H1 (cell line): Measurements from ENCODE around the gene STX10. TPM values are rescaled to one million over a fixed set of nuclear protein-coding genes. Genes with fewer than 3 reads are reported as not detected.

Experiments
- CTCF ChIA-PET: fragments of 300-600 bp; sonication (Branson Sonifier 250); formaldehyde crosslinking; loops from one replicate; lab custom pipeline; 2021; ENCODE audit not compliant: partially characterized antibody; lab: Charles Lee
- POLR2A ChIA-PET: fragments of 300-600 bp; sonication (Branson Sonifier 250); formaldehyde crosslinking; loops from one replicate; lab custom pipeline; 2021; ENCODE audit warnings: inconsistent platforms; ENCODE audit not compliant: partially characterized antibody; lab: Charles Lee
- DNase-seq, 2 experiments: peaks; one replicate each; pipeline versions ENCODE4 v3.0.0 to v3.0.0-alpha.2; 2010 to 2022; ENCODE audit warnings: low spot score in 2 of 2, low read depth in 1 of 2, mixed read lengths in 1 of 2
- FAIRE-seq: peaks from 2 replicates; lab custom pipeline; 2011; peaks lifted over from hg19 to GRCh38; lab: Jason Lieb, UNC
- H2AFZ ChIP-seq: 2 replicates; pipeline ENCODE4 v1.8.1; 2012; ENCODE audit warnings: low read length, inconsistent platforms
- H2AK5ac ChIP-seq: 2 replicates; pipeline ENCODE4 v1.6.1; 2013; ENCODE audit warnings: low read depth, low read length
- H2BK120ac ChIP-seq: replicated peaks from 2 replicates; pipeline ENCODE3; 2013; ENCODE audit warnings: low read depth, low read length, inconsistent platforms
- H2BK12ac ChIP-seq: 2 replicates; pipeline ENCODE4 v1.6.1; 2013; ENCODE audit warnings: low read depth, low read length
- H2BK15ac ChIP-seq: 2 replicates; pipeline ENCODE4 v1.6.1; 2013; ENCODE audit warnings: low read length
- H2BK20ac ChIP-seq: 2 replicates; pipeline ENCODE4 v1.6.1; 2013; ENCODE audit warnings: low read length
- H2BK5ac ChIP-seq: 2 replicates; pipeline ENCODE4 v1.6.1; 2013; ENCODE audit warnings: low read depth, low read length
- H3K14ac ChIP-seq: 2 replicates; pipeline ENCODE4 v1.6.1; 2013; ENCODE audit warnings: inconsistent platforms; ENCODE audit not compliant: insufficient read length
- H3K18ac ChIP-seq: 2 replicates; pipeline ENCODE4 v1.6.1; 2013; ENCODE audit warnings: low read length; ENCODE audit errors: extremely low read depth
- H3K23ac ChIP-seq: 2 replicates; pipeline ENCODE4 v1.6.1; 2013; ENCODE audit warnings: inconsistent platforms; ENCODE audit not compliant: insufficient read length
- H3K23me2 ChIP-seq: 2 replicates; pipeline ENCODE4 v1.6.1; 2013; ENCODE audit warnings: low read depth, low read length
- H3K27ac ChIP-seq: 2 replicates; pipeline ENCODE4 v1.6.1; 2011; ENCODE audit warnings: low read depth, low read length, inconsistent platforms
- H3K27me3 ChIP-seq, 4 experiments: replicated peaks in 1 of 4; 1 replicate in 1 of 4; 2 replicates in 3 of 4; pipeline versions ENCODE4 v1.6.1 to v1.8.1; 2011 to 2013; ENCODE audit warnings: low read length in 3 of 4, mild to moderate bottlenecking in 3 of 4, inconsistent platforms in 2 of 4, mixed read lengths in 2 of 4, moderate library complexity in 1 of 4; ENCODE audit not compliant: control insufficient read depth in 3 of 4, insufficient read depth in 3 of 4; ENCODE audit errors: extremely low read depth in 1 of 4
- H3K36me3 ChIP-seq, 4 experiments: 2 replicates each; pipeline versions ENCODE4 v1.6.1 to v1.8.1; 2011 to 2013; ENCODE audit warnings: mild to moderate bottlenecking in 4 of 4, low read length in 3 of 4, moderate library complexity in 2 of 4, control low read depth in 1 of 4, inconsistent platforms in 1 of 4; ENCODE audit not compliant: insufficient read depth in 4 of 4, control insufficient read depth in 2 of 4
- H3K4ac ChIP-seq: replicated peaks from 2 replicates; pipeline ENCODE3; 2013; ENCODE audit warnings: low read length, low read depth, mixed read lengths, inconsistent platforms; ENCODE audit not compliant: insufficient read length
- H3K4me1 ChIP-seq, 4 experiments: replicated peaks in 1 of 4; 1 replicate in 1 of 4; 2 replicates in 3 of 4; pipeline versions ENCODE4 v1.6.1 to v1.8.1; 2011 to 2013; ENCODE audit warnings: low read length in 3 of 4, inconsistent platforms in 2 of 4, mixed read lengths in 1 of 4; ENCODE audit not compliant: insufficient read depth in 4 of 4, control insufficient read depth in 3 of 4
- H3K4me2 ChIP-seq, 2 experiments: 2 replicates each; pipeline versions ENCODE4 v1.6.1 to v1.8.1; 2011 to 2013; ENCODE audit warnings: low read depth in 2 of 2, low read length in 2 of 2, control low read depth in 1 of 2, inconsistent platforms in 1 of 2, mild to moderate bottlenecking in 1 of 2; ENCODE audit not compliant: insufficient read depth in 1 of 2
- H3K4me3 ChIP-seq, 4 experiments: fragments of 200-600, 300-600 bp in 1 of 4; sonication (generic), shearing (Covaris generic), sonication (Bioruptor Twin) in 1 of 4; 2 replicates each; pipeline versions ENCODE4 v1.5.1 to v1.8.1; 2011 to 2016; ENCODE audit warnings: low read length in 4 of 4, low read depth in 3 of 4, control low read depth in 2 of 4, inconsistent platforms in 2 of 4, mild to moderate bottlenecking in 2 of 4, mixed read lengths in 1 of 4, moderate library complexity in 1 of 4; ENCODE audit not compliant: insufficient read depth in 2 of 4; ENCODE audit errors: extremely low read depth in 1 of 4
- H3K56ac ChIP-seq: replicated peaks from 2 replicates; pipeline ENCODE3; 2013; ENCODE audit warnings: low read depth, mild to moderate bottlenecking, mixed read lengths, low read length, inconsistent platforms; ENCODE audit not compliant: insufficient read length
- H3K79me1 ChIP-seq: 2 replicates; pipeline ENCODE4 v1.6.1; 2013; ENCODE audit warnings: low read depth, low read length, control low read depth
- H3K79me2 ChIP-seq, 2 experiments: 2 replicates each; pipeline versions ENCODE4 v1.6.1 to v1.8.1; 2012 to 2013; ENCODE audit warnings: low read length in 2 of 2, mild to moderate bottlenecking in 2 of 2, inconsistent platforms in 1 of 2; ENCODE audit not compliant: insufficient read depth in 2 of 2, control insufficient read depth in 1 of 2
- H3K9ac ChIP-seq, 4 experiments: replicated peaks in 1 of 4; 1 replicate in 1 of 4; 2 replicates in 3 of 4; pipeline versions ENCODE4 v1.6.1 to v1.8.1; 2011 to 2013; ENCODE audit warnings: low read depth in 3 of 4, low read length in 3 of 4, control low read depth in 2 of 4, mild to moderate bottlenecking in 2 of 4, moderate library complexity in 2 of 4, inconsistent platforms in 1 of 4; ENCODE audit errors: extremely low read depth in 1 of 4
- H3K9me3 ChIP-seq, 2 experiments: 2 replicates each; pipeline versions ENCODE4 v1.6.1 to v1.8.1; 2012 to 2013; ENCODE audit warnings: mild to moderate bottlenecking in 2 of 2, moderate library complexity in 2 of 2, control low read depth in 1 of 2, inconsistent platforms in 1 of 2, low read depth in 1 of 2, low read length in 1 of 2, mixed read lengths in 1 of 2; ENCODE audit not compliant: insufficient read depth in 2 of 2
- H4K20me1 ChIP-seq, 2 experiments: replicated peaks in 1 of 2; 2 replicates each; pipeline versions ENCODE3 to v1.8.1; 2011 to 2013; ENCODE audit warnings: inconsistent platforms in 2 of 2, low read length in 2 of 2, mild to moderate bottlenecking in 1 of 2; ENCODE audit not compliant: insufficient read depth in 2 of 2, control insufficient read depth in 1 of 2
- H4K5ac ChIP-seq: 2 replicates; pipeline ENCODE4 v1.6.1; 2013; ENCODE audit warnings: low read length, low read depth, mixed read lengths, inconsistent platforms; ENCODE audit not compliant: insufficient read length
- H4K8ac ChIP-seq: 2 replicates; pipeline ENCODE4 v1.8.0; 2013; ENCODE audit warnings: mild to moderate bottlenecking, moderate library complexity, low read length, inconsistent platforms; ENCODE audit not compliant: insufficient read depth; ENCODE audit errors: extremely low read depth
- H4K91ac ChIP-seq: replicated peaks from 2 replicates; pipeline ENCODE3; 2013; ENCODE audit warnings: low read length, mixed read lengths, inconsistent platforms; ENCODE audit not compliant: insufficient read length
- BACH1 ChIP-seq: IDR thresholded peaks from 2 replicates; pipeline ENCODE4 v1.6.1; 2012; ENCODE audit warnings: low read length, improper control_type of control experiment
- BRCA1 ChIP-seq: IDR thresholded peaks from 2 replicates; pipeline ENCODE4 v1.6.1; 2012; ENCODE audit warnings: low read depth, low read length, improper control_type of control experiment
- JUND ChIP-seq: IDR thresholded peaks from 2 replicates; pipeline ENCODE4 v1.6.1; 2011; ENCODE audit warnings: mild to moderate bottlenecking, improper control_type of control experiment, low read length
- SP4 ChIP-seq: IDR thresholded peaks from 2 replicates; pipeline ENCODE4 v1.6.1; 2012; ENCODE audit warnings: low read length, inconsistent platforms
- WGBS, 2 experiments: shearing (Covaris generic) in 1 of 2; methylation state at CpG; one replicate each; pipeline versions ENCODE4 v1.1.6 to v1.1.7; 2013 to 2015; ENCODE audit warnings: low lambda C conversion rate in 2 of 2, mixed read lengths in 2 of 2, inconsistent platforms in 1 of 2, low coverage in 1 of 2, missing lambda C conversion rate in 1 of 2; ENCODE audit not compliant: insufficient replicate concordance in 2 of 2, insufficient coverage in 1 of 2, insufficient read length in 1 of 2; ENCODE audit errors: extremely low coverage in 1 of 2, missing lambda C conversion rate in 1 of 2; 5-methylcytosine and 5-hydroxymethylcytosine counted together
- polyA plus RNA-seq, 7 experiments: library from polyadenylated mRNA; depleted of rRNA in 3 of 7; stranded (reverse) in 5 of 7; unstranded in 2 of 7; fragments of >200 nt in 5 of 7; fragments of 200-250 nt in 2 of 7; gene quantifications; 1 replicate in 5 of 7; 2 replicates in 1 of 7; 4 replicates in 1 of 7; pipeline versions ENCODE4 v1.2.1 to v1.2.3, GENCODE V29; 2011 to 2013; ENCODE audit warnings: missing spikeins in 2 of 7, mixed read lengths in 2 of 7
- total RNA-seq: library from RNA; stranded (reverse); fragmentation: NEBNext Ultra II Directional; extraction: Animal tissue kit (Norgen Biotek cat#: 25700); gene quantifications from 2 replicates; pipeline ENCODE4 v1.2.1, GENCODE V29; 2021
- TF ChIP-seq, protein P1 (sequence below): IDR thresholded peaks from 2 replicates; pipeline ENCODE4 v1.6.1; 2012; ENCODE audit warnings: inconsistent platforms

Gene STX10
- total and polyA plus RNA-seq, 2 of the 8 experiments (the other 6 are each of a cell fraction or from before 2014, with no cell fraction given), result 53.0 to 80.1 TPM

- Histone ChIP-seq H3K14ac (no peak overlapping the region), H3K27me3 (no peaks in the 10 kb centered on the region), H4K20me1 (no peaks in the 10 kb centered on the region), H4K8ac (0 out of 2 replicates have a peak overlapping the region, but pooled peaks have one; percentile 57), H3K23ac (no peak overlapping the region), H3K18ac (no peak overlapping the region), H3K9ac (no peak overlapping the region), H3K4me3 (no peak overlapping the region), H2AFZ (no peak overlapping the region), H2BK20ac (0 out of 2 replicates have a peak overlapping the region, but pooled peaks have one; percentile 72), H2BK5ac (peak overlapping the region; percentile 52), H2BK120ac (no peak overlapping the region), H3K79me2 (no peaks in the 10 kb centered on the region), H3K9me3 (no peaks in the 10 kb centered on the region; a peak in 1 of 4 replicates), H3K4me2 (no peak overlapping the region), H3K36me3 (no peaks in the 10 kb centered on the region), H2BK12ac (no peak overlapping the region), H2BK15ac (peak overlapping the region; percentile 61; the same call in 1 of the 2 replicates), H4K91ac (no peak overlapping the region), H3K4ac (no peak overlapping the region), H3K4me1 (peaks cover 0 to 2% (median 1%) of the 10 kb centered on the region in 4 experiments; a peak in 2 of 7 replicates), H4K5ac (no peak overlapping the region), H3K56ac (peak overlapping the region; percentile 16), H3K27ac (no peak overlapping the region), H2AK5ac (no peak overlapping the region), H3K23me2 (no peaks in the 10 kb centered on the region), H3K79me1 (no peaks in the 10 kb centered on the region)
- POLR2A ChIA-PET, result interaction anchor here (0.5 to 9.8 kb wide), 10 partner anchors 8 to 257 kb away, joined by 3 to 67 read pairs (median 4); no protein-coding TSS in a partner anchor
- WGBS, 2 experiments, result 96% methylated on average over 14 of the region's 16 CpGs; no CpG with 5 or more reads in 1 of the 2 experiments
- FAIRE-seq (no peak), DNase-seq (no peak)
- TF ChIP-seq BACH1, result no peak
- TF ChIP-seq JUND, result no peak
- TF ChIP-seq, protein P1, sequence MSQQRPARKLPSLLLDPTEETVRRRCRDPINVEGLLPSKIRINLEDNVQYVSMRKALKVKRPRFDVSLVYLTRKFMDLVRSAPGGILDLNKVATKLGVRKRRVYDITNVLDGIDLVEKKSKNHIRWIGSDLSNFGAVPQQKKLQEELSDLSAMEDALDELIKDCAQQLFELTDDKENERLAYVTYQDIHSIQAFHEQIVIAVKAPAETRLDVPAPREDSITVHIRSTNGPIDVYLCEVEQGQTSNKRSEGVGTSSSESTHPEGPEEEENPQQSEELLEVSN, result no peak
- TF ChIP-seq BRCA1, result no peak
- no peak for TF ChIP-seq SP4
- CTCF ChIA-PET, result interaction anchor here (0.6 to 5.3 kb wide), 11 partner anchors 8 to 1938 kb away, joined by 3 to 42 read pairs (median 4); no protein-coding TSS in a partner anchor
Observed at GRCh38 chr19:13181747-13182388, 31.7 kb upstream of the STX10 start.
